ENCODE measurements around the gene CTNNBIP1. TPM values are rescaled to one million over a fixed set of nuclear protein-coding genes. Genes with fewer than 3 reads are reported as not detected.
"Not testable (repeated sequence)": the region's sequence is repeated elsewhere in the genome, so short reads cannot be mapped to it uniquely, and the experiment has no call there.

CTNNBIP1 gene
- total RNA-seq, 4 donors from 2014 or later = 58.0 to 99.3 (median 75.2) TPM

DNA sequence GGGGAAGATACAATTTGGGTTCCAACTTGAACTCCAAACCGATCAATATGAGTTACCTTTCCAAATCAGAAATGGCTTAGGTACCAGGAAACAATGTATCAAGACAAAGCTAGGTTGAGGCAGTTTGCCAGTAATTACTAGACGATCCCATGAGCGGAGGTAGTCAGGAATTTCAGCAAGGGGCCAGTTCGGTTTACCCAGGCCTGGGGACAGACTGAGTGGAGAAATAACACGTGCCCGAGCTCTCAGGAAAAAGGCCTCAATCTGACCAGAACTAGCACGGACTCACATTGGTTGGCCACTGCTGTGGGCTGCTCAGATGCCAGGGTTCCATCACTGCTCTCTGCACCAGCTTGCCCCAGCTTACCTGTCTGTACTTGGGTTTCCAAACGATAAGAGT is 101.6 kb downstream of the CTNNBIP1 start:
- Histone ChIP-seq H3K4me1 (peaks cover 53 to 74% of the 10 kb centered on the region in 2 donors), H3K27ac (peak overlapping the region; percentile 58 to 68 (median 61)), H3K36me3 (no peaks in the 10 kb centered on the region), H3K4me3 (replicated peaks in 1 of 3) (no peak overlapping the region), H3K9me3 (no peaks in the 10 kb centered on the region), H3K27me3 (no peaks in the 10 kb centered on the region)
- TF ChIP-seq, protein P1, sequence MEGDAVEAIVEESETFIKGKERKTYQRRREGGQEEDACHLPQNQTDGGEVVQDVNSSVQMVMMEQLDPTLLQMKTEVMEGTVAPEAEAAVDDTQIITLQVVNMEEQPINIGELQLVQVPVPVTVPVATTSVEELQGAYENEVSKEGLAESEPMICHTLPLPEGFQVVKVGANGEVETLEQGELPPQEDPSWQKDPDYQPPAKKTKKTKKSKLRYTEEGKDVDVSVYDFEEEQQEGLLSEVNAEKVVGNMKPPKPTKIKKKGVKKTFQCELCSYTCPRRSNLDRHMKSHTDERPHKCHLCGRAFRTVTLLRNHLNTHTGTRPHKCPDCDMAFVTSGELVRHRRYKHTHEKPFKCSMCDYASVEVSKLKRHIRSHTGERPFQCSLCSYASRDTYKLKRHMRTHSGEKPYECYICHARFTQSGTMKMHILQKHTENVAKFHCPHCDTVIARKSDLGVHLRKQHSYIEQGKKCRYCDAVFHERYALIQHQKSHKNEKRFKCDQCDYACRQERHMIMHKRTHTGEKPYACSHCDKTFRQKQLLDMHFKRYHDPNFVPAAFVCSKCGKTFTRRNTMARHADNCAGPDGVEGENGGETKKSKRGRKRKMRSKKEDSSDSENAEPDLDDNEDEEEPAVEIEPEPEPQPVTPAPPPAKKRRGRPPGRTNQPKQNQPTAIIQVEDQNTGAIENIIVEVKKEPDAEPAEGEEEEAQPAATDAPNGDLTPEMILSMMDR (IDR thresholded peaks at IDR 0.05) = no peak
- no peak for TF ChIP-seq POLR2A (IDR thresholded peaks at IDR 0.05)
- WGBS, 2 donors = 66 to 84% methylated on average over 8 of the region's 8 CpGs
- no peak for DNase-seq
- intact Hi-C loops (cut with DNase I) = no loop called here

DNA sequence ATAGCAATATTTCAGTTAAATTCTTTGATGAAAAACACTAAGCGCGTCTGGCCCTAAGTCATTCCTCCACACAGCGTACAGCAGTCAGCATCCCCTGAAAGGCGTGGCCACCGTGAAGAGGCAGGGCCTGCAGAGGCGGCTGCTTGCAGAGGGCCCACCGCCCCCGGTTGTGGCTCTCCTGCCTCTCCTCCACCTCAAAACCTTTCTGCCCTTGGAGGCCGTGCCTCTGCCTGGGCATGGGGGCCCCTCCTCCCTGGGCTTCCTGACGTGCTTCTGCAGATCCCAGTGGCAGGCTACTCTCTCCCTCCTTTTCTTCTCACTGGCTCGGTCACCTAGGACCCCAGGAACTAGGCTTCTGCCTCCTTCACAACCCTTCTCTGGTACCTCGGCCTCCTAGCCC is 102.5 kb downstream of the CTNNBIP1 start:
- Histone ChIP-seq H3K36me3 (no peaks in the 10 kb centered on the region), H3K27ac (peak overlapping the region in 2 of 3 donors; percentile 24 to 50), H3K27me3 (no peaks in the 10 kb centered on the region), H3K4me1 (peaks cover 53 to 74% of the 10 kb centered on the region in 2 donors), H3K4me3 (replicated peaks in 1 of 3) (no peak overlapping the region), H3K9me3 (no peaks in the 10 kb centered on the region)
- WGBS, 2 donors = 78 to 80% methylated on average over 12 of the region's 12 CpGs
- TF ChIP-seq POLR2A (IDR thresholded peaks at IDR 0.05) = no peak
- TF ChIP-seq, protein P1 (IDR thresholded peaks at IDR 0.05) = no peak
- intact Hi-C loops (cut with DNase I) = no loop called here
- no peak for DNase-seq

DNA sequence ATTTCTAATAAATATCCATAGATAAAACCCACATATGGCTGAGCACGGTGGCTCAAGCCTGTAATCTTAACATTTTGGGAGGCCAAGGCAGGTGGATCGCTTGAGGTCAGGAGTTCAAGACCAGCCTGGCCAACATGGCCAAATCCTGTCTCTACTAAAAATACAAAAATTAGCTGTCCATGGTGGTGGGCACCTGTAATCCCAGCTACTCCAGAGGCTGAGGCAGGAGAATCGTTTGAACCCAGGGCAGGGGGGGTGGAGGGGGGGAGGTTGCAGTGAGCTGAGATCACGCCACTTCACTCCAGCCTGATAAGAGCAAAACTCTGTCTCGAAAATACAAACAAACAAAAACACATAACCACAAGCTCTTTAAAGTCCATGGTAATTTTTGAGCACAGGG is 104.1 kb downstream of the CTNNBIP1 start:
- H3K9me3 ChIP-seq; H3K36me3 ChIP-seq; H3K4me3 ChIP-seq (replicated peaks in 1 of 3); DNase-seq; H3K27me3 ChIP-seq; intact Hi-C loops (cut with DNase I): not testable (repeated sequence)
- peaks cover 38 to 66% of the 10 kb centered on the region in 2 donors for H3K4me1 ChIP-seq
- H3K27ac ChIP-seq = peak overlapping the region in 2 of 3 donors; percentile 24 to 50
- WGBS, 2 donors = 87 to 88% methylated on average over 5 of the region's 5 CpGs

DNA sequence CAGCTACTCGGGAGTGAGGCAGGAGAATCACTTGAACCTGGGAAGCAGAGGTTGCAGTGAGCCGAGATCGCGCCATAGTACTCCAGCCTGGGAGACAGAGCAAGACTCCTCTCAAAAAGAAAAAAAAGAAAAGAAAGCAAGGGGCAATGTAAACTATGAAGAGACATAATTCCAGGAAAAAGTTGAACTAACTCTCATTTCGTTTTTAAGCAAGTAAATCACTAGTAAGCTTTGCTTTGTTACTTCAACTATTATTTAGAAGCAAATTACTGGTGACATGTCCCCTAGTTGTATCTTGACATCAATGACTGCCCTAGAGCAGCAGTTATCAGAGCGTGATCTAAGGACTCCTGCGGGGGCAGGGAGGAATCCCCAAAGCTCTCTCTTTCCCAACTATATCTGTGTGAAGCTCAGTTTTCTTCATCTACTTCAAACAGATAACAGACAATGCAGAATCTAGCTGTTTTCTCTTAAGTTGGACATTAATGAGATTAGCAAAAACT is 105.0 kb downstream of the CTNNBIP1 start:
- H3K27ac ChIP-seq = peak overlapping the region; percentile 73 to 78 (median 76)
- H3K4me1 ChIP-seq = peaks cover 35 to 58% of the 10 kb centered on the region in 2 donors
- intact Hi-C loops (cut with DNase I) = no loop called here
- H3K4me3 ChIP-seq (replicated peaks in 1 of 3) = no peak overlapping the region
- H3K27me3 ChIP-seq = no peaks in the 10 kb centered on the region
- H3K9me3 ChIP-seq = no peaks in the 10 kb centered on the region
- no peaks in the 10 kb centered on the region for H3K36me3 ChIP-seq
- TF ChIP-seq, protein P1 (IDR thresholded peaks at IDR 0.05) = no peak
- TF ChIP-seq POLR2A (IDR thresholded peaks at IDR 0.05) = no peak
- DNase-seq = peak; percentile 51 to 53
- WGBS, 2 donors = 29 to 42% methylated on average over 7 of the region's 7 CpGs

DNA sequence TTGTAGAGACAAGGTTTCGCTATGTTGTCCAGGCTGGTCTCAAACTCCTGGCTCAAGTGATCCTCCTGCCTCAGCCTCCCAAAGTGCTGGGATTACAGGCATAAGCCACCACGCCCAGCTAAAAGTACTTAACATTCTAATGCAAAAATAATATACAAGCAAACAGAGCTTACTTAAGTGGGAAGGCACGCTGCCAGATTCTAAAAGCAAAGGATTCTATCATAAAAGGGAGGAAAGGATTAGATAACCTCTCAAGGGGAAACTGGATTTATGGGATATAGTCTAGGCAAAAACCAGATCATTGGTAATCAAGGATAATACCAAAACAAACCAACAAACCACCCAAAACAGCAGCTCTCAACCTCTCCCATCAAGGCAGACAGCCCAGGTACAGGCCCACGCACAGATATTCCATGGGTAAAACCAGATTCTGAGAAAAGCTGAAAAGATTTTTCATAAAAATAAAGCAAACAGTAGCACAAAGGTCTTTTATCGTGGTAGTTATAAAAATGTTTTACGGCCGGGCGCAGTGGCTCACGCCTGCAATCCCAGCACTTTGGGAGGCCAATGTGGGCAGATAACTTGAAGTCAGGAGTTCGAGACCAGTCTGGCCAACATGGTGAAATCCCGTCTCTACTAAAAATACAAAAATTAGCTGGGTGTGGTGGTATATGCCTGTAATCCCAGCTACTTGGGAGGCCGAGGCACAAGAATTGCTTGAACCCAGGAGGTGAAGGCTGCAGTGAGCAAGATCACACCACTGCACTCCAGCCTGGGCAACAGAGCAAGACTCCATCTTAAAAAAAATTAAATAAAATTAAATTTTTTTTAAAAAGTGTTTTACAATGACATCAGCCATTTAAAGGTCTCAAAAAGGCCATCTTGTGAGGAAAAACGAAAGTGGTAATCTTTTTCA is 106.8 kb downstream of the CTNNBIP1 start:
- intact Hi-C loops (cut with DNase I); H3K36me3 ChIP-seq; H3K4me3 ChIP-seq (replicated peaks in 1 of 3); H3K9me3 ChIP-seq; H3K27me3 ChIP-seq; DNase-seq: not testable (repeated sequence)
- 94% methylated on average over 13 of the region's 13 CpGs for WGBS, 2 donors
- Histone ChIP-seq H3K4me1 (peaks cover 26 to 50% of the 10 kb centered on the region in 2 donors), H3K27ac (peak overlapping the region in 1 of 3 donors; percentile 24)

DNA sequence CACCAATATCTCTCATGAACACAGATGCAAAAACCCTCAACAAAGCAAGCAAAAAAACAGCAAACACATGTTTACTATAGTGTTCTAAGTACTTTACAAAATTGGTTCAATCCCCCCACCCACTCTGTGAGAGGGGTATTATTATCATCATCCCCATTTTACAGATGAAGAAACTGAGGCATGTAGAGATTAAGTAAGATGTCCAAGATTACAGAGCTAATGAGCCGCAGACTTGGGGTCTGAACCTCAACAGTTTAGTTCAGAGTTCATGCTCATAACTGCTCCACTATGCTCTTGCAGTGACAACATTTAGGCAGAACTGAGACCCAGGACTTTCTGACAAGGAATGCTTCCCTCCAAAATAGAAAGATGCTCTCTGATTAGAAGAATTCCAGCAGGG is 108.2 kb downstream of the CTNNBIP1 start:
- WGBS, 2 donors = 100% methylated on average over 1 of the region's 1 CpG
- intact Hi-C loops (cut with DNase I) = no loop called here
- Histone ChIP-seq H3K27ac (no peak overlapping the region), H3K4me3 (replicated peaks in 1 of 3) (no peak overlapping the region), H3K4me1 (peaks cover 33 to 49% of the 10 kb centered on the region in 2 donors), H3K36me3 (no peaks in the 10 kb centered on the region), H3K27me3 (no peaks in the 10 kb centered on the region), H3K9me3 (no peaks in the 10 kb centered on the region)
- DNase-seq = no peak
- TF ChIP-seq, protein P1 (IDR thresholded peaks at IDR 0.05) = no peak
- no peak for TF ChIP-seq POLR2A (IDR thresholded peaks at IDR 0.05)
